Activated T-helper 17 cell treated with anti-CD3 and anti-CD28 coated beads, Interleukin-2, amount 50 U/mL, for 72 hours (primary cell): ENCODE results near the gene OPA1. TPM values are rescaled to one million over a fixed set of nuclear protein-coding genes. Genes with fewer than 3 reads are reported as not detected.

Source experiments
- ATAC-seq: fragments of 150-1000 bp; cut with Tn5 transposase; replicated peaks from 2 replicates; pipeline ENCODE4 v1.10.0; 2021; ENCODE audit warnings: mild to moderate bottlenecking, moderate library complexity
- H3K27ac Mint-ChIP-seq: one replicate; pipeline ENCODE4 v1.8.0; 2022; ENCODE audit warnings: mixed read lengths
- H3K27me3 Mint-ChIP-seq: one replicate; pipeline ENCODE4 v1.8.0; 2022; ENCODE audit warnings: mixed read lengths
- H3K36me3 Mint-ChIP-seq: one replicate; pipeline ENCODE4 v1.8.0; 2022; ENCODE audit warnings: low read depth, mild to moderate bottlenecking, mixed read lengths
- H3K4me1 Mint-ChIP-seq: one replicate; pipeline ENCODE4 v1.8.0; 2022; ENCODE audit warnings: mixed read lengths
- H3K4me3 Mint-ChIP-seq: one replicate; pipeline ENCODE4 v1.8.0; 2022; ENCODE audit warnings: mild to moderate bottlenecking, mixed read lengths
- H3K9me3 Mint-ChIP-seq: one replicate; pipeline ENCODE4 v1.8.0; 2022; ENCODE audit warnings: mixed read lengths
- total RNA-seq, 2 donors: library from RNA; stranded (reverse); gene quantifications; one replicate each; pipeline ENCODE4 v1.2.3, GENCODE V29; 2022

OPA1 gene
- total RNA-seq, 2 donors from 2014 or later: 98.5 to 112 TPM

- no peaks in the 10 kb centered on the region for H3K27me3 Mint-ChIP-seq
- H3K36me3 Mint-ChIP-seq: peaks cover 64% of the 10 kb centered on the region
- H3K4me1 Mint-ChIP-seq: no peaks in the 10 kb centered on the region
- H3K9me3 Mint-ChIP-seq: no peaks in the 10 kb centered on the region
- H3K4me3 Mint-ChIP-seq: no peak overlapping the region
- ATAC-seq: no peak
- no peak overlapping the region for H3K27ac Mint-ChIP-seq
Observed at GRCh38 chr3:193688834-193689714, 96.1 kb downstream of the OPA1 start.

- Mint-ChIP-seq H3K36me3 (peaks cover 87% of the 10 kb centered on the region), H3K27me3 (no peaks in the 10 kb centered on the region), H3K27ac (no peak overlapping the region), H3K9me3 (no peaks in the 10 kb centered on the region), H3K4me3 (no peak overlapping the region), H3K4me1 (no peaks in the 10 kb centered on the region)
- no peak for ATAC-seq
Observed at GRCh38 chr3:193693774-193694173, 100.8 kb downstream of the OPA1 start.

- no peak for ATAC-seq
Observed at GRCh38 chr3:193701953-193702635, 109.1 kb downstream of the OPA1 start.

GRCh38 chr3:193702967-193703366, 110.0 kb downstream of the OPA1 start:
- Mint-ChIP-seq H3K9me3 (no peaks in the 10 kb centered on the region), H3K27ac (no peak overlapping the region), H3K36me3 (peaks cover 37% of the 10 kb centered on the region), H3K27me3 (no peaks in the 10 kb centered on the region), H3K4me3 (no peak overlapping the region), H3K4me1 (no peaks in the 10 kb centered on the region)
- no peak for ATAC-seq

More at GRCh38 chr3:193701953-193702635, 109.1 kb downstream of the OPA1 start:
- no peaks in the 10 kb centered on the region for H3K27me3 Mint-ChIP-seq
- no peak overlapping the region for H3K4me3 Mint-ChIP-seq
- peaks cover 43% of the 10 kb centered on the region for H3K36me3 Mint-ChIP-seq
- no peaks in the 10 kb centered on the region for H3K9me3 Mint-ChIP-seq
- H3K27ac Mint-ChIP-seq: no peak overlapping the region
- H3K4me1 Mint-ChIP-seq: no peaks in the 10 kb centered on the region

- Mint-ChIP-seq H3K9me3 (no peaks in the 10 kb centered on the region), H3K4me3 (no peak overlapping the region), H3K36me3 (peaks cover 24% of the 10 kb centered on the region)
Observed at GRCh38 chr3:193704431-193704830, 111.4 kb downstream of the OPA1 start.

GRCh38 chr3:193708270-193708669, 115.3 kb downstream of the OPA1 start:
- no peaks in the 10 kb centered on the region for H3K27me3 Mint-ChIP-seq
- no peaks in the 10 kb centered on the region for H3K9me3 Mint-ChIP-seq
- no peak for ATAC-seq
- H3K36me3 Mint-ChIP-seq: no peaks in the 10 kb centered on the region
- no peak overlapping the region for H3K27ac Mint-ChIP-seq
- no peak overlapping the region for H3K4me3 Mint-ChIP-seq
- H3K4me1 Mint-ChIP-seq: no peaks in the 10 kb centered on the region

More at GRCh38 chr3:193704431-193704830, 111.4 kb downstream of the OPA1 start:
- no peak for ATAC-seq
- Mint-ChIP-seq H3K27ac (no peak overlapping the region), H3K27me3 (no peaks in the 10 kb centered on the region), H3K4me1 (no peaks in the 10 kb centered on the region)

GRCh38 chr3:193710286-193711165, 117.5 kb downstream of the OPA1 start:
- Mint-ChIP-seq H3K27me3 (no peaks in the 10 kb centered on the region), H3K9me3 (peaks cover 3% of the 10 kb centered on the region), H3K27ac (no peak overlapping the region), H3K4me3 (no peak overlapping the region), H3K4me1 (no peaks in the 10 kb centered on the region), H3K36me3 (no peaks in the 10 kb centered on the region)
- ATAC-seq: no peak

- no peak overlapping the region for H3K4me3 Mint-ChIP-seq
- no peaks in the 10 kb centered on the region for H3K27me3 Mint-ChIP-seq
- H3K36me3 Mint-ChIP-seq: no peaks in the 10 kb centered on the region
- no peaks in the 10 kb centered on the region for H3K4me1 Mint-ChIP-seq
- H3K9me3 Mint-ChIP-seq: peaks cover 4% of the 10 kb centered on the region
- ATAC-seq: no peak
- no peak overlapping the region for H3K27ac Mint-ChIP-seq
Observed at GRCh38 chr3:193711166-193711485, 118.1 kb downstream of the OPA1 start.

GRCh38 chr3:193711523-193711963, 118.5 kb downstream of the OPA1 start:
- Mint-ChIP-seq H3K9me3 (peaks cover 4% of the 10 kb centered on the region), H3K27ac (no peak overlapping the region), H3K4me1 (no peaks in the 10 kb centered on the region), H3K4me3 (no peak overlapping the region), H3K27me3 (no peaks in the 10 kb centered on the region), H3K36me3 (no peaks in the 10 kb centered on the region)
- no peak for ATAC-seq

- Mint-ChIP-seq H3K9me3 (peaks cover 4% of the 10 kb centered on the region), H3K27me3 (no peaks in the 10 kb centered on the region), H3K4me3 (no peak overlapping the region), H3K27ac (no peak overlapping the region), H3K36me3 (no peaks in the 10 kb centered on the region), H3K4me1 (no peaks in the 10 kb centered on the region)
- ATAC-seq: no peak
Observed at GRCh38 chr3:193711964-193712598, 119.1 kb downstream of the OPA1 start.

- ATAC-seq: no peak
- Mint-ChIP-seq H3K9me3 (peaks cover 4% of the 10 kb centered on the region), H3K4me3 (no peak overlapping the region), H3K27ac (no peak overlapping the region), H3K27me3 (no peaks in the 10 kb centered on the region), H3K36me3 (no peaks in the 10 kb centered on the region), H3K4me1 (no peaks in the 10 kb centered on the region)
Observed at GRCh38 chr3:193712938-193713337, 119.9 kb downstream of the OPA1 start.

GRCh38 chr3:193714523-193715137, 121.6 kb downstream of the OPA1 start:
- Mint-ChIP-seq H3K27ac (no peak overlapping the region), H3K4me1 (no peaks in the 10 kb centered on the region), H3K36me3 (no peaks in the 10 kb centered on the region), H3K4me3 (no peak overlapping the region), H3K9me3 (peaks cover 4% of the 10 kb centered on the region), H3K27me3 (no peaks in the 10 kb centered on the region)
- no peak for ATAC-seq

- no peaks in the 10 kb centered on the region for H3K4me1 Mint-ChIP-seq
- no peak overlapping the region for H3K4me3 Mint-ChIP-seq
- no peak for ATAC-seq
- H3K9me3 Mint-ChIP-seq: peaks cover 4% of the 10 kb centered on the region
- H3K36me3 Mint-ChIP-seq: no peaks in the 10 kb centered on the region
- H3K27me3 Mint-ChIP-seq: no peaks in the 10 kb centered on the region
- H3K27ac Mint-ChIP-seq: no peak overlapping the region
Observed at GRCh38 chr3:193716150-193716549, 123.1 kb downstream of the OPA1 start.

GRCh38 chr3:193719735-193720134, 126.7 kb downstream of the OPA1 start:
- H3K4me3 Mint-ChIP-seq: no peak overlapping the region
- peaks cover 10% of the 10 kb centered on the region for H3K27me3 Mint-ChIP-seq
- no peak for ATAC-seq
- peaks cover 4% of the 10 kb centered on the region for H3K9me3 Mint-ChIP-seq
- H3K4me1 Mint-ChIP-seq: no peaks in the 10 kb centered on the region
- no peaks in the 10 kb centered on the region for H3K36me3 Mint-ChIP-seq
- no peak overlapping the region for H3K27ac Mint-ChIP-seq
